Measurements from ENCODE around the gene SEMA7A.

The SEMA7A gene

DNA sequence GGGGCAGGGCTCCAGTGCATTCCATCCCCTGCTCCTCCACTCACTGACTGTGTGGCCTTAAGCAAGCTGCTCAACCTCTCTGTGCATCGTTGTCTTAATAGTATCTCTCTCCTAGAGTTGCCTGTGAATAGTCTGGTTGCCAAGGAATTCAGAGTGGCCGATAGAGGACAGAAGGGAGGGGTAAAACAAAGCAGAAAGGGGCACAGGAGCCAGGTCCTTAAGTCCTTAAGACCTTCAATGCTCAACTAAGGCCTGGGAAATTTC, 52.6 kb downstream of the SEMA7A start:
- TF ChIP-seq TAF1 (IDR thresholded peaks at IDR 0.05; ENCODE audit: borderline replicate concordance, low read depth, low read length), result no peak
- TF ChIP-seq POLR2AphosphoS5 (IDR thresholded peaks at IDR 0.05; ENCODE audit: low read depth, low read length), result no peak
- TF ChIP-seq POLR2A (IDR thresholded peaks at IDR 0.05; ENCODE audit: low read depth, low read length), result no peak
- no peak for DNase-seq (ENCODE audit: insufficient read length)
- FAIRE-seq, result no peak

DNA sequence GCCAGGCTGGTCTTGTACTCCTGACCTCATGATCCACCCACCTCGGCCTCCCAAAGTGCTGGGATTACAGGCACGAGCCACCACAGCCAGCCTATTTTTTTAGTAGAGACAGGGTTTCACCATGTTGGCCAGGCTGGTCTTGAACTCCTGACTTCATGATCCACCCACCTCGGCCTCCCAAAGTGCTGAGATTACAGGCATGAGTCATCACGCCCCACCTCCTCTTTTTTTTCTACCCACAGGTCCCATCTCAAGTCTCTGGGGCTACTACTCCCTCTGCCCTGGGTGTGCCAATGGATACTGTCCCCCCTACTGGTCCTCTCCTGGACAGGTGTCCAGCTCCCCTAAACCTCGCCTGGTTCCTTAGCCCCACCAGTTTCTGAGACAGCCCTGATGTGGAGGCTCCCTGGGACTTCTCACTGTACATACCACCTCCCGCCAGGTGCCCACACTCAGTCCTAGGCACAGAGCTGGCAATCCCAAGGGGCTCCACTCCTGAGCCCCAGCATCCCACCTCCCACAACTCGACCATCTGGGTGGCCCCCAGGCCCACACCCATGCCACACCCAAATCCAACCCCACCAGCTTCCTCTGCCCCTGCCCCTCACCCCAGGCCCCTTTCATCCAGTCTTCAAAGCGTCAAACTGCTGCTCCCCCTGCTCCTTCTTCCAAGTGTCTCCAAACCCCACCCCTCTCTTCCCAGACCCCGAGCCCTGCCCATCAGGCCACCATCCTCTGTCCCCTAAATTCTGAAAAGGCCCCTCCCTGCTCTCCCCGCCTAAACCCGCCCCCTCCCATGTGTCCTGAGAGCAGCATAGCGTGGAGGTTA, 53.2 kb downstream of the SEMA7A start:
- DNase-seq (ENCODE audit: insufficient read length), result no peak
- no peak for FAIRE-seq
- no peak for TF ChIP-seq POLR2AphosphoS5 (IDR thresholded peaks at IDR 0.05; ENCODE audit: low read depth, low read length)
- TF ChIP-seq POLR2A (IDR thresholded peaks at IDR 0.05; ENCODE audit: low read depth, low read length), result no peak
- no peak for TF ChIP-seq TAF1 (IDR thresholded peaks at IDR 0.05; ENCODE audit: borderline replicate concordance, low read depth, low read length)

DNA sequence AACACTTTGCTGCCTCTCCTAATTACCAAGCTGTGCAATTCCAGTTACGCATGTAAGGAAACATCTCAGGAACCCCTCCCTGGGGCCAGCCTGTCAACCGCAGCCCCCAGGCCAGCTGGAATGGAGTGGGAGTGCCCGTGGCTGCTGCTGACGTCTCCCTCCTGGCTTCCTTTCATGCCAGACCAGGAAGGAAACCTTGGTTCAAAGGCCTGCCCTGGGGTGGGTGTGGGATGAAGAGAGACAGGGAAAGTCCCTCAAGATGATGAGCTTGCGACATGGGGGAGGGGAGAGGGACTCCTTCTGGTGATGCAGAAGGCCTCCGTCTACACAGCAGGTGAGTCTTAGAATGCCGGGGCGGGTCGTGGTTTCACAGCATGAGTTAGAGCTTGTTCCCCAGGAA, 54.9 kb downstream of the SEMA7A start:
- DNase-seq (ENCODE audit: insufficient read length) (no peak), FAIRE-seq (peak; percentile 30)
- no peak for TF ChIP-seq POLR2A (IDR thresholded peaks at IDR 0.05; ENCODE audit: low read depth, low read length)
- no peak for TF ChIP-seq TAF1 (IDR thresholded peaks at IDR 0.05; ENCODE audit: borderline replicate concordance, low read depth, low read length)
- TF ChIP-seq POLR2AphosphoS5 (IDR thresholded peaks at IDR 0.05; ENCODE audit: low read depth, low read length), result no peak

DNA sequence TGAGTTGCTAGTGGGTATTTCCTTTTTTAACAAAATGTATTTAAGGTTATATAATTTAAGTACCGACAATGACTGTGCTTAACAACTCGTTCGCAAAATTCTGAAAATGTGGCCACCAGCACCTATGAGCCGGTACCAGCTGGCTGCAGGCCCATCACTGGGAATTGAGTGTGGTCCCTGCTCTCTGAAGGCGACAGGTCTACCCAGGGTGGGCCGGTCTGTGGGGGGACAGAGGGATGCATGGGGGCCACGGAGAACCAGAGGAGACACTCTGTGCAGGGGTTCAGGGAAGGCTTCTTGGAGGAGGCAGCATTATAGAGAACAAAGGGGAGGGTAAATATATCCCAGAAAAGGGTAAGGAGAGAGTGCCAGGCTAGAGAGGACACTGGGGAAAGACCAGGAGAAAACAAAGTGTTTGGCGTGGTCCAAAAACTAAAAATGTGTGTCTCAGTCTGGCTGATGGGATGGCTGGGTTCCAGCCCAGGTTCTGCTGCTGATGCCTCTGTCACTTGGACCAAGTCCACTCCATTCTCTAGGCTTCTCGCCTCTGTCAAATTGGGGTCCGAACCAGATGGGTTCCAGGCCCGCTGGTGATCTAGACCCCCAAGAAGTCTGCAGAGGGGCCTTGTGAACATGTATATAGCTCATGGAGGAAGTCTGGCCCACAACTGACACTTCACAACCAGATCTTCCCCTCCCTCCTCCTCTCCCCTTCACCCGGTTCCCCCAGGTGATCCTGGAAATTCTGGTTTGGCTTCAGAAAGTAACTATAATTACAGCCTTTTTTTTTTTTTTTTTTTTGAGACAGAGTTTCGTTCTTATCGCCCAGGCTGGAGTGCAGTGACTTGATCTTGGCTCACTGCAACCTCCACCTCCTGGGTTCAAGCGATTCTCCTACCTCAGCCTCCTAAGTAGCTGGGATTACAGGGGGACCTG, 55.7 kb downstream of the SEMA7A start:
- FAIRE-seq (no peak), DNase-seq (ENCODE audit: insufficient read length) (no peak)
- no peak for TF ChIP-seq POLR2AphosphoS5 (IDR thresholded peaks at IDR 0.05; ENCODE audit: low read depth, low read length)
- TF ChIP-seq TAF1 (IDR thresholded peaks at IDR 0.05; ENCODE audit: borderline replicate concordance, low read depth, low read length), result no peak
- TF ChIP-seq POLR2A (IDR thresholded peaks at IDR 0.05; ENCODE audit: low read depth, low read length), result no peak

DNA sequence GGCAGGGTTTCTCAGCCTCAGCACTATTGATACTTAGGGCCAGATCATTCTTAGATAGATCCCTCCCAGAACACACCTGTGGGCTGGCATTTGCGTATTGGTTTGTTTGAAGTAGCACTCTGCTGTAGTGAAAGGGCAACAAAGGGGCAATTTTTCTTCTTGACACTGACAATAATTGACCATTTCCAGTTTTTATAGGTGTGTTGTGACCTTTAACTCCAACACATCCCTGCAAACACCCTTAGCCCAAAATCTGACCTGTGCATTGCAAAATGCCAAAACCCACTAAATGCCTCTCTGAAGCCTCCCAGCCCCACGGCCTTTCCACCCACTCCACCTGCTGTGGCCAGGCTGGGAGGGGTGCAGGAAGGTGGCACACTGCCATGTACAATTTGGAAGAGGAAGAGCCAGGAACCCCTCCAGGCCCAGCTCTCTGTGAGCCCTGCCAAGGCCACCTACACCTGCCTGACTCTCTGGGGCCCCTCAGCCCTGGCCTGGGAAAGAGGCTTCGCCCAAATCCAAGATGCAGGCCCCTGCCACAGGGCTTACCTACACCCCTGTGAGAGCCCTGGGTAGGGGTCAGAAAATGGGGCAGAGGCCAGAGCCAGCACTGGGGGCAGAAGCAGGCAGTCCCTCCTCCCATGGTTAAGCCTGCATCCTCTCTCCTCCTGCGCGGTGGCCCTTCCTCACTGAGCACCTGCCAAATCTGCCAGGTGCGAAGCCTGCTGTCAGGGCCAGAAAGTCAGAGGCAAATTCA, 56.8 kb downstream of the SEMA7A start:
- FAIRE-seq (no peak), DNase-seq (ENCODE audit: insufficient read length) (no peak)
- TF ChIP-seq POLR2AphosphoS5 (IDR thresholded peaks at IDR 0.05; ENCODE audit: low read depth, low read length) (no peak), TAF1 (IDR thresholded peaks at IDR 0.05; ENCODE audit: borderline replicate concordance, low read depth, low read length) (no peak), POLR2A (IDR thresholded peaks at IDR 0.05; ENCODE audit: low read depth, low read length) (no peak)

DNA sequence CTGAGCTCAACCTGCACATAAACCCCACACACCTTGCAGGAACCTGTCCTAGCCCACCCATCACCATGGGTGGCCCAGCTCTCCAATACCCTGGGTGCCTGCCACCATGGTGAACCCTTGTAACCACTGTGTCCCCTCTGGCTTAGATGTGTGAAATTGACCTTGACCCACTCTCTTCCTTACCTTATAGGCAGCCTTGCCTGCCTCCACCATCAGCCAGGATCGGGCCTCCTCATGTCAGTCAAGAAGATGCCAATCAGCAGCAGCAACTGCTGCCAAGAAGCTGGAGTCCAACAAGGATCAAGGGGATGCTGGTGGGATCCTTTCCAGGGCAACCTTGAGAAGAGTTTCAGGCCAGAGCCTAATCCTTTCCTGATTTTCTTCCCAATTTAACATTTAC, 57.5 kb downstream of the SEMA7A start:
- no peak for TF ChIP-seq POLR2A (IDR thresholded peaks at IDR 0.05; ENCODE audit: low read depth, low read length)
- TF ChIP-seq POLR2AphosphoS5 (IDR thresholded peaks at IDR 0.05; ENCODE audit: low read depth, low read length), result no peak
- TF ChIP-seq TAF1 (IDR thresholded peaks at IDR 0.05; ENCODE audit: borderline replicate concordance, low read depth, low read length), result no peak
- FAIRE-seq, result no peak
- DNase-seq (ENCODE audit: insufficient read length), result no peak

DNA sequence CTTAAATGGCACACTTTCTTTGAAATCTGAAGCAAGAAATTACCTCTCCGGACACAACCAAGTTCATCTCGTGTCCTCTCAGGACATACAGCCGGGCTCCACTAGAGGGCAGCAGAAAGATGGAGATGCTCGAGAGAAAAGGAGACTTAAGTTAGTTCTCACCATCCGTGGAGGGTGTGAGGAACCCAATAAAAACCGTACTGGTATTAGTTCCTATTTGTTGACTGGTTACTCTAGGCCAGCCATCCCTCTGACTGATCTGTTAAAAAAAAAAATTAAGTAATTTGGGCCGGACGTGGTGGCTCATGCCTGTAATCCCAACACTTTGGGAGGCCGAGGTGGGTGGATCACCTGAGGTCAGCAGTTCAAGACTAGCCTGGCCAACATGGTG, 58.5 kb downstream of the SEMA7A start:
- DNase-seq (ENCODE audit: insufficient read length) (no peak), FAIRE-seq (peak; percentile 91)
- TF ChIP-seq POLR2A (IDR thresholded peaks at IDR 0.05; ENCODE audit: low read depth, low read length) (no peak), TAF1 (IDR thresholded peaks at IDR 0.05; ENCODE audit: borderline replicate concordance, low read depth, low read length) (no peak), POLR2AphosphoS5 (IDR thresholded peaks at IDR 0.05; ENCODE audit: low read depth, low read length) (no peak)

DNA sequence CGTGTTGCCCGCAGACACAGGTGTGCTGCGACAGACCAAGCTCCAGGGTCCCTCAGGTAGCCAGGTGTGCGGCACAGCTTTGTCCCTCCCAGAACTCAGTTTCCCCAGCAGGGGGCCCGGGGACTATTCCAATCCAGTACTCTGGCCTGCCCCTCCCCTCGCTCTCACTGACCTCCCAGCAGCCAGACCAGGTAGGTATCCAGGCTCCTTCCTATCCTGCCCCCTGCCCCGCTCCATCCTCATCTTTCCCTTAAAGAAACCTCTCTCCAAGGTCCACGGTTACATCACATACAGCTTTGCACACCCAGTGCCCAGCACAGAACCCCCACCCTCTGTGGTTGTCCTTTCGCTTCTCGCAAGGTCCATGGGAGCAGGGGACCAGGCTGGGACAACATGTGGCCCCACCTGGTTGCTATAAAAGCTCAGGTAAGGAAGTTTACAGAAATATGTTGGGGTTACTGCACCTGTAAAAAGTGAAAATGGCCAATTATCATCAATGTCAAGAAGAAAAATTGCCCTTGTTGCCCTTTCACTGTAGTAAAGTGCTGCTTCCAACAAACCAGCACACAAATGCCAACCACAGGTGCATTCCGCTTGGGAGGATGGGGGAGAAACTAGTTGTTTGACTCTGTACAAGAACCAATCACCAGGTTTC, 59.0 kb downstream of the SEMA7A start:
- no peak for TF ChIP-seq POLR2AphosphoS5 (IDR thresholded peaks at IDR 0.05; ENCODE audit: low read depth, low read length)
- no peak for TF ChIP-seq POLR2A (IDR thresholded peaks at IDR 0.05; ENCODE audit: low read depth, low read length)
- no peak for TF ChIP-seq TAF1 (IDR thresholded peaks at IDR 0.05; ENCODE audit: borderline replicate concordance, low read depth, low read length)
- FAIRE-seq (no peak), DNase-seq (ENCODE audit: insufficient read length) (no peak)

DNA sequence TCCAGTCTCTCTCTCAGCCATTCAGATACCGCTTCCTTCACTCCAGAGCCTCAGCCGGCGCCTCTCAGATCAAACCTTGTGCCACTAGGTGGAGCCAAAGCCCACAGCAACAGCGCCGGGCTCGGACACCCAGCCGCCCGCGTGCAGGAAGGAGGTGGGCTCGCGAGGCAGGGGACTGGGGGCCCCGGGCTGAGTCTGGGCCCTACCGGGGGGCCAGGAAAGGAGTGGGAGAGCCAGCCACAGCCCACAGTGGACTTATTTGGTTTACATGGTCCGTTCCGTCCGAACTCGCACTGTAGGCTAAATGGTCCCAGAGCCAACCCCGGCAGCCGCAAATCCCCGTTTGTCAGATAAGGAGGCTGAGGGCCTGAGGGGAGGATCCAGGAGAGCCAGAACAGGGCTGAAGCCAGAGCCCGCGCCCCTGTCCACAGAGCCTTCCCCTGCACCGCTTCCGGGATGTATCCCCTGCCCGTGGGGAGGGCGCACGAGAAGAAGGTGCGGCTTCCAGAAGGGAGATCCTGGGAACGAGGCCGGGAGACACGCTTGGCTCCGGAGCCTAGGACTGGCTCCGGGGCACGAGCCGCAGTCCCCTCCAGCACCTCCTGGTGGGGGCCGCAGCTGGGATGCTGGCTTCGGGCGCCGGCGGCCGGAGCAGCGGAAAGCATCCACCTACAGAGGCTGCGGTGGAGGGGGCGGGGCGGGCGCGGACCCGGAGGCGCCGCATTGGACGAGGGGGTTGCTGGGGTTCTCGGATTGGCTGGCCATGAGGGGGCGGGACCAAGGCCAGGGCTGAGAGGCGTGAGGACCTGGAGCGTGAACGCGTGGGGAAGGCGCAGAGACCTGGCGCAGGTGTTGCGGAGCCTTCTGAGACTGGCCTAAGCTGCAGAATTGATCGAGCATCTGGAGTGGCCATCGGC, 59.8 kb downstream of the SEMA7A start:
- FAIRE-seq, result peak; percentile 95

DNA sequence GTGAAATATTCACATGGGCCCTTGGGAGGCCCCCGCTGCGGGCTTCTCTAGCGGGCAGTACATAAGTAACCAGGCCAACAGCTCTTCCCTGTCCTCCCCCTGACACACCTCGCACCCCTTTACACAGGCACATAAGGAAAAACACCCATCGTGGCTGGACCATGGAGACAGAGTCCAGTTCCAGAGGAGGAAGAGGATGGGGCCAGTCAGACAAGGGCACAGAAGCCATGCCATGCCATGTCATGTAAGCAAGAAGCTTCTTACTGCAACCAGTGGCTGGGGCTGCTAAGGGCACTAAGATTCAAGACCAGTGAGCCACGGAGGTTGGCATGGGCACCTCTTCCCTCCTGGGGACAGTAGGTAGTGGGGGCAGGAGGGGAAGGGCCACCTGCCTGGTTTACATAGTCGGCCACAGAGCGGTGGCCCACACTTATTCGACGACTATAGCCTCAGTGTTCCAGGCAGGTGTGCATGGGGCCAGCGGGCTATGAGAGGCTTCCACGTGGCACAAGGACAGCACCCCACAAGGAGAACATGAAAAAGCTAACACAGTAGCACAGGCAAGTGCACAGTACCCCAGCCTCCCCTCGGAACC, 60.6 kb downstream of the SEMA7A start:
- FAIRE-seq, result no peak
- TF ChIP-seq POLR2AphosphoS5 (IDR thresholded peaks at IDR 0.05; ENCODE audit: low read depth, low read length) (no peak), POLR2A (IDR thresholded peaks at IDR 0.05; ENCODE audit: low read depth, low read length) (no peak), TAF1 (IDR thresholded peaks at IDR 0.05; ENCODE audit: borderline replicate concordance, low read depth, low read length) (no peak)

More for the DNA sequence above, 59.8 kb downstream of the SEMA7A start:
- DNase-seq (ENCODE audit: insufficient read length), result peak; percentile 99
- 0 out of 2 replicates have a peak, but pooled peaks have one; percentile 27 for TF ChIP-seq POLR2AphosphoS5 (IDR thresholded peaks at IDR 0.05; ENCODE audit: low read depth, low read length)
- no peak for TF ChIP-seq POLR2A (IDR thresholded peaks at IDR 0.05; ENCODE audit: low read depth, low read length)

More for the DNA sequence above, 60.6 kb downstream of the SEMA7A start:
- DNase-seq (ENCODE audit: insufficient read length), result no peak

Measured in GM12892 (cell line).